ENCODE data around the gene JMJD4. TPM values are rescaled to one million over a fixed set of nuclear protein-coding genes. Genes with fewer than 3 reads are reported as not detected.

The JMJD4 gene
- total and polyA plus RNA-seq, 9 of the 15 experiments (the other 6 are each of a cell fraction or from before 2014, with no cell fraction given), result 1.4 to 42.6 (median 29.2) TPM

- Histone ChIP-seq H3K27me3 (ENCODE audit: control insufficient read depth in 2 of 2, insufficient read depth in 2 of 2, low read length in 2 of 2) (no peaks in the 10 kb centered on the region), H3K9me1 (ENCODE audit: control insufficient read depth, insufficient read depth, low read length) (peaks cover 7% of the 10 kb centered on the region), H3K4me2 (ENCODE audit: insufficient read depth, low read length) (no peak overlapping the region), H3K79me2 (ENCODE audit: control insufficient read depth, insufficient read depth, low read length) (peaks cover 4% of the 10 kb centered on the region; the same call in 2 of the 3 replicates), H3K36me3 (ENCODE audit: control insufficient read depth, insufficient read depth, low read length) (peaks cover 55% of the 10 kb centered on the region; the same call in 2 of the 3 replicates), H3K9me3 (replicated peaks; ENCODE audit: control insufficient read depth, insufficient read depth, low read depth, low read length) (no peaks in the 10 kb centered on the region), H4K20me1 (replicated peaks; ENCODE audit: control insufficient read depth, insufficient read depth, low read length) (0 out of 2 replicates have a peak, but pooled peaks cover 7% of the 10 kb centered on the region), H3K4me1 (replicated peaks in 1 of 2; ENCODE audit: control insufficient read depth in 2 of 2, insufficient read depth in 2 of 2, low read length in 2 of 2) (peaks cover 0 to 14% of the 10 kb centered on the region in 2 experiments; a peak in 2 of 5 replicates), H2AFZ (ENCODE audit: low read depth, low read length) (no peak overlapping the region), H3K27ac (ENCODE audit: extremely low read depth, low read depth, low read length) (no peak overlapping the region), H3K4me3 (no peak overlapping the region), H3K9ac (ENCODE audit: insufficient read depth in 1 of 2, low read depth in 2 of 2, low read length in 2 of 2) (no peak overlapping the region)
- DNase-seq (ENCODE audit: extremely low read depth in 1 of 4, low spot score in 3 of 4) (no peak), ATAC-seq (no peak), FAIRE-seq (no peak)
- no TSS peak for BruUV-seq (replicated peaks)
- ChIA-PET POLR2A (no interaction called here), CTCF (ENCODE audit: low intra/inter-chr PET ratio) (interaction anchor here (0.5 kb wide), 1 partner anchor 144 kb away, joined by 3 read pairs; no protein-coding TSS in a partner anchor)
- WGBS (ENCODE audit: insufficient coverage, low coverage, missing lambda C conversion rate), result 91% methylated on average over 7 of the region's 7 CpGs
- intact Hi-C loops (cut with micrococcal nuclease), result no loop called here
- in situ Hi-C loops (cut with MboI), result loop anchor here (10.0 kb wide), 1 partner anchor 167 kb away; no protein-coding TSS in a partner anchor
- TF ChIP-seq TAF9B (IDR thresholded peaks at IDR 0.05; ENCODE audit: partially characterized antibody), result no peak
- no peak for TF ChIP-seq ZNF830 (CRISPR knock-in tag; IDR thresholded peaks at IDR 0.05)
- TF ChIP-seq HINFP (tag; conservative IDR thresholded peaks at IDR 0.05; ENCODE audit: low read depth), result no peak
- no peak for TF ChIP-seq FOXJ2 (tag; IDR thresholded peaks at IDR 0.05)
- TF ChIP-seq, protein P1, sequence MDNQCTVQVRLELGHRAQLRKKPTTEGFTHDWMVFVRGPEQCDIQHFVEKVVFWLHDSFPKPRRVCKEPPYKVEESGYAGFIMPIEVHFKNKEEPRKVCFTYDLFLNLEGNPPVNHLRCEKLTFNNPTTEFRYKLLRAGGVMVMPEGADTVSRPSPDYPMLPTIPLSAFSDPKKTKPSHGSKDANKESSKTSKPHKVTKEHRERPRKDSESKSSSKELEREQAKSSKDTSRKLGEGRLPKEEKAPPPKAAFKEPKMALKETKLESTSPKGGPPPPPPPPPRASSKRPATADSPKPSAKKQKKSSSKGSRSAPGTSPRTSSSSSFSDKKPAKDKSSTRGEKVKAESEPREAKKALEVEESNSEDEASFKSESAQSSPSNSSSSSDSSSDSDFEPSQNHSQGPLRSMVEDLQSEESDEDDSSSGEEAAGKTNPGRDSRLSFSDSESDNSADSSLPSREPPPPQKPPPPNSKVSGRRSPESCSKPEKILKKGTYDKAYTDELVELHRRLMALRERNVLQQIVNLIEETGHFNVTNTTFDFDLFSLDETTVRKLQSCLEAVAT (IDR thresholded peaks at IDR 0.05), result no peak
- no peak for TF ChIP-seq ZNF551 (CRISPR knock-in tag; IDR thresholded peaks at IDR 0.05)
- TF ChIP-seq, protein P2, sequence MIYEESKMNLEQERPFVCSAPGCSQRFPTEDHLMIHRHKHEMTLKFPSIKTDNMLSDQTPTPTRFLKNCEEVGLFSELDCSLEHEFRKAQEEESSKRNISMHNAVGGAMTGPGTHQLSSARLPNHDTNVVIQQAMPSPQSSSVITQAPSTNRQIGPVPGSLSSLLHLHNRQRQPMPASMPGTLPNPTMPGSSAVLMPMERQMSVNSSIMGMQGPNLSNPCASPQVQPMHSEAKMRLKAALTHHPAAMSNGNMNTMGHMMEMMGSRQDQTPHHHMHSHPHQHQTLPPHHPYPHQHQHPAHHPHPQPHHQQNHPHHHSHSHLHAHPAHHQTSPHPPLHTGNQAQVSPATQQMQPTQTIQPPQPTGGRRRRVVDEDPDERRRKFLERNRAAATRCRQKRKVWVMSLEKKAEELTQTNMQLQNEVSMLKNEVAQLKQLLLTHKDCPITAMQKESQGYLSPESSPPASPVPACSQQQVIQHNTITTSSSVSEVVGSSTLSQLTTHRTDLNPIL (CRISPR knock-in tag; IDR thresholded peaks at IDR 0.05), result no peak
- TF ChIP-seq PHF21A (IDR thresholded peaks at IDR 0.05; ENCODE audit: borderline replicate concordance, low read depth), result no peak
- no peak for TF ChIP-seq POLR3A (IDR thresholded peaks at IDR 0.05; ENCODE audit: borderline replicate concordance, extremely low read depth, insufficient read depth, insufficient read length)
- TF ChIP-seq SETDB1 (IDR thresholded peaks at IDR 0.05; ENCODE audit: low read length), result no peak
- TF ChIP-seq MEIS2 (IDR thresholded peaks at IDR 0.05; ENCODE audit: partially characterized antibody), result no peak
- TF ChIP-seq ZNF24 (IDR thresholded peaks at IDR 0.05), result no peak
- no peak for TF ChIP-seq NR0B1 (IDR thresholded peaks at IDR 0.05; ENCODE audit: partially characterized antibody)
- no peak for TF ChIP-seq THRAP3 (IDR thresholded peaks at IDR 0.05; ENCODE audit: borderline replicate concordance)
- TF ChIP-seq, protein P3, sequence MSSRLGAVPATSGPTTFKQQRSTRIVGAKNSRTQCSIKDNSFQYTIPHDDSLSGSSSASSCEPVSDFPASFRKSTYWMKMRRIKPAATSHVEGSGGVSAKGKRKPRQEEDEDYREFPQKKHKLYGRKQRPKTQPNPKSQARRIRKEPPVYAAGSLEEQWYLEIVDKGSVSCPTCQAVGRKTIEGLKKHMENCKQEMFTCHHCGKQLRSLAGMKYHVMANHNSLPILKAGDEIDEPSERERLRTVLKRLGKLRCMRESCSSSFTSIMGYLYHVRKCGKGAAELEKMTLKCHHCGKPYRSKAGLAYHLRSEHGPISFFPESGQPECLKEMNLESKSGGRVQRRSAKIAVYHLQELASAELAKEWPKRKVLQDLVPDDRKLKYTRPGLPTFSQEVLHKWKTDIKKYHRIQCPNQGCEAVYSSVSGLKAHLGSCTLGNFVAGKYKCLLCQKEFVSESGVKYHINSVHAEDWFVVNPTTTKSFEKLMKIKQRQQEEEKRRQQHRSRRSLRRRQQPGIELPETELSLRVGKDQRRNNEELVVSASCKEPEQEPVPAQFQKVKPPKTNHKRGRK (tag; IDR thresholded peaks at IDR 0.05), result no peak
- TF ChIP-seq POLR2G (IDR thresholded peaks at IDR 0.05; ENCODE audit: low read depth, low read length), result no peak
- no peak for TF ChIP-seq ZNF41 (CRISPR knock-in tag; conservative IDR thresholded peaks at IDR 0.05)
Measured at GRCh38 chr1:227768125-227768439, 33.0 kb upstream of the JMJD4 start.
